ENCODE results near the gene CDH18.

The CDH18 gene

DNA sequence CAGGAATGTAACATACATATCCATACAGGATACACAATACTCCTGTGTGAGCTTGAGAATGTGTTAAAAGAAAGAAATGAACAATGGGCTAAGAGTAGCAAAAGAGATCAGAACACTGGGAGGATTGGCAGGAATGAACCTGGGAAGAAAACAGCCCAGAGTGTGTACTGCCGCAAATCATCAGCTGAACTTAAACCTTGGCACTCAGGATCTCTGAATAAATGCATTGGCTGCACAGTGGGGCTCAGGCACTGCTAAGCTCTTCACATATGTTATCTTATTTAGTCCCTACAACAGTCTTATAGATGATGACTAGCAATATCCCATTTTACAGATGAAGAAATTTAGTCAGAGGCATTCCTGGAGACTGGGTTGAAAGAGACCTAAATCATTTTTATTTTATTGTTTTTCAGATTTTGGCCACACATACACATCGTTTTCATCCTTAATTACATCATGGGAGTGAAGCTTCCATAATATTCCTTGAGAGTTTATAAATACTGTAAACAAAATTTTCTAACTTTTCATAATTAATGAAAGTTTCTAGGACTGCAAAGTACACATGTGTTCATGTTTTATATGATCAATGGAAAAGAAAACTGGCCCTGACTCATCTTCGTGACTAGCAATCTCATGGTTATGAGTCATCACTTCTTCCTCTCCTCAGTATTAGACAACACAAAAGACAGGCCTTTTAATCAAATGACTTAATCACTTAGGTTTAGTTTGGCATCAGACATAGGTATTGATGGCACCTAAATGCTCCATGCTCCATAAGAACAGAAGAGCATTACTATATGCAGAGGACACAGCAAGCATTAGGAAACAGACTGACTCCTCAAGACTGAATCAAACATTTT is 59.2 kb downstream of the CDH18 start:
- in situ Hi-C loops (cut with MboI; ENCODE audit: low sequenced_read_pairs) = no loop called here

DNA sequence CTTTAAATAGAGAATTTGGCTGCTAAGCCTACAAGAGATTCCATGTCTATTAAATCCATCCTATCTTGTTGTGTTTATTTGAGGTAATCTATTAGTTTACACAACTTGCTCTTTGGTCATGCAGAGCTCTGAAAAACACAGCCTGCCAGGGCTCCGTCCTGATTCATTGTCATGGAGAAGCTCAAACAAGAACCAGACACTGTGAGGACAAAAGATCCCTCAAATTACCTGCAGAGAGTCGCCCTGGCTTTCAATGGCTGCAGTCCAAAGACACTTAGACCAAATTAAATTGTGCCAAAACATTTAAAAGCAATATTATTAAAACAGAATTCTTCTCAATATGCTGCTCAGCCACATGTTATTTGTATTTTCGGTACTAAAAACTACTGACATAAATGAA is 60.1 kb downstream of the CDH18 start:
- in situ Hi-C loops (cut with MboI; ENCODE audit: low sequenced_read_pairs) = no loop called here

GRCh38 chr5:19927170-19927569 is 60.8 kb downstream of the CDH18 start:
- in situ Hi-C loops (cut with MboI; ENCODE audit: low sequenced_read_pairs) = no loop called here

- in situ Hi-C loops (cut with MboI; ENCODE audit: low sequenced_read_pairs) = no loop called here
These were observed 64.3 kb downstream of the CDH18 start for GRCh38 chr5:19923742-19924141.

- in situ Hi-C loops (cut with MboI; ENCODE audit: low sequenced_read_pairs) = no loop called here
These were observed 67.2 kb downstream of the CDH18 start for GRCh38 chr5:19920761-19921160.

DNA sequence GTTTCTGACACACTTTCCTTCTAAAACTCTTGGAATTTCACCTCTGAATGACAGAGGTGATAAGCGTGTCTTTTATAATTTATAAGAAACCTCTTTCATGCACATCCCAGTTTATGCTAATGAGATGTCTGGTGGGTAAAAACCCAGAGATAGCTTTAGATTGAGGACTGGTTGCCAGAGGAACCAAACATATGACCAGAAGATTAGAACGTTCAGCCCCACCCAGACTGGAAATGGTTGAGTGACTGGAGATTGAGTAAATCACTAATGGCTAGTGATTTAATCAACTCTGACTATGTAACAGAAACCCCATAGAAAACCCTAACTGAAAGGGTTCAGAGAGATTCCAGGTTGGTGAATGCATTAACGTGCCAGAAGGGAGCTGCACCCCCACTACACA is 69.2 kb downstream of the CDH18 start:
- in situ Hi-C loops (cut with MboI; ENCODE audit: low sequenced_read_pairs) = no loop called here

DNA sequence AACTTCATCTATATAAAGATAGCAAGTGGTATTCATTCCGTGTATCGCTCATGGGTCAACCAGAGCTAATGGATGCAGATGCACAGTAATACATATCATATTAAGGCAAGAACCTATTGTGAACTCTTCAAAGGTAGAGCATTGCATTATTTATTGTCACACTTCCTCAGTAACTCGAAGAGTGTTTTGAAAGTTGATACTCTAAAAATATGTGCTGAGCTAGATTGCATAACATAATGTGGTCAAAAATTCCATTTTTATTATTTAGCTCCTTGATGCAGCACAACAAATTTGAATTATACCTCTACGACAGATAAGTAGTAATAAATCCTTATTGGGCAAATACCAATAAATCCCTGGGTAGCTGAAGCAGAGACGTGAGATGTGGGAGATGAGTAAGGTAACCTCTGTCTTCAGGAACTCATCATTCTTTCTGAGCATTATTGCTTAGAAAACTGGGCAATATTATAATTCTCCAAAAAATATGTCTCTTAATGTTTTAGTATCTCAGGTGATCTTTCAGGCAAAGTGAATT is 70.3 kb downstream of the CDH18 start:
- in situ Hi-C loops (cut with MboI; ENCODE audit: low sequenced_read_pairs) = no loop called here

DNA sequence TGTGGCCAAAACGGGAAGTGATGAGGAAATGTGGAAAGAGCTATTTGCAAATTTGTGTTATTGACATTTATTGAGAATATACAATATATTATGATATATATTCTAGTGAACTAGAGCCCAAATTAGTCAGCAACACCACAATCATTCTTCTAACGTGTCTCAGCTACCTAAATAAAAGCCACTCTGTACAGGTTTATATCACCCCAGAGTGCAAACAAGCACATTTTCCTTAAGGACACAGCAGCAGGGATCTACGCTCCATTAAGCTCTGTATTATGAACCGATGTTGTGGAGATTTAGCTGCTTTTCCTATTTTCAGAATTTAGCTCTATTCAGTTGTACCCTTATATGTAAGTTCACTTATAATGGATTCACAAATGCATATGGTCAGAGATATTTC is 77.9 kb downstream of the CDH18 start:
- in situ Hi-C loops (cut with MboI; ENCODE audit: low sequenced_read_pairs) = no loop called here

GRCh38 chr5:19904766-19905165 is 83.2 kb downstream of the CDH18 start:
- in situ Hi-C loops (cut with MboI; ENCODE audit: low sequenced_read_pairs) = no loop called here

GRCh38 chr5:19903611-19904010 is 84.4 kb downstream of the CDH18 start:
- in situ Hi-C loops (cut with MboI; ENCODE audit: low sequenced_read_pairs) = no loop called here

- in situ Hi-C loops (cut with MboI; ENCODE audit: low sequenced_read_pairs) = no loop called here
These were observed 85.6 kb downstream of the CDH18 start for GRCh38 chr5:19902316-19902934.

- in situ Hi-C loops (cut with MboI; ENCODE audit: low sequenced_read_pairs) = no loop called here
These were observed 87.7 kb downstream of the CDH18 start for GRCh38 chr5:19900269-19900668.

- in situ Hi-C loops (cut with MboI; ENCODE audit: low sequenced_read_pairs) = no loop called here
These were observed 96.3 kb downstream of the CDH18 start for GRCh38 chr5:19891658-19892057.

- in situ Hi-C loops (cut with MboI; ENCODE audit: low sequenced_read_pairs) = no loop called here
These were observed 101.7 kb downstream of the CDH18 start for GRCh38 chr5:19886123-19886917.

DNA sequence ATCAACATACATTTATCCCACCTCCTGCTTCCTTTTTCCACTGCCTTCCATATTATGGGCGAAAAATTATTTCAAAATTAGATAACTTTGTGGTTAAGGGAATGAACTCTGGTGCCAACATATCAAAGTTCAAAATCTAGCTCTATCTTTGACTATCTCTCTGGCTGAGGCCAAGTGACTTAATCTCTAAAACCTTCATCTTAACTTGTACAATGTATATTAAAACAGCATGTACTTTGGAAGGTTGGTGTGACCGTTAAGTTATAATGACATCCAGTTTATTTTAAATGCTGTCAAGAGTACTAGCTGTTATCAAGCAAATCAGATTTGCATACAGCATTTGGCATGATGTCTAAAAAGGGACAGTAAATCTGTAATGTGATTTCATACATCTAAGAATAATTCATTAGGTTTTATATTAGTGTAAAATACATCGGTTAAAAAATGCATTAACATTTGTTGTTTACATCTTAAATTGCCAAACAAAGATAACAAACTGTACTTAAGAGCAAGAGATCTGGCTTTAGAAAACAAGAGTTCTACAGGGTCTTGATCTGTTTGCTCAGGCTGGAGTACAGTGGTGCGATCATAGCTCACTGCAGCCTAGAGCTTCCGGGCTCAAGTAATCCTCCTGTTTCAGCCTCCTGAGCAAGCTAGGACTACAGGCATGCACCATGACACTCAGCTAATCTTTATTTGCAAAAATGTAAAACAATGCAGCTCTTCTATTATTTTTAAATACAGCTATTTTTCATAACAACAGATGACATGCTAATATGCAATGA is 102.8 kb downstream of the CDH18 start:
- in situ Hi-C loops (cut with MboI; ENCODE audit: low sequenced_read_pairs) = no loop called here

DNA sequence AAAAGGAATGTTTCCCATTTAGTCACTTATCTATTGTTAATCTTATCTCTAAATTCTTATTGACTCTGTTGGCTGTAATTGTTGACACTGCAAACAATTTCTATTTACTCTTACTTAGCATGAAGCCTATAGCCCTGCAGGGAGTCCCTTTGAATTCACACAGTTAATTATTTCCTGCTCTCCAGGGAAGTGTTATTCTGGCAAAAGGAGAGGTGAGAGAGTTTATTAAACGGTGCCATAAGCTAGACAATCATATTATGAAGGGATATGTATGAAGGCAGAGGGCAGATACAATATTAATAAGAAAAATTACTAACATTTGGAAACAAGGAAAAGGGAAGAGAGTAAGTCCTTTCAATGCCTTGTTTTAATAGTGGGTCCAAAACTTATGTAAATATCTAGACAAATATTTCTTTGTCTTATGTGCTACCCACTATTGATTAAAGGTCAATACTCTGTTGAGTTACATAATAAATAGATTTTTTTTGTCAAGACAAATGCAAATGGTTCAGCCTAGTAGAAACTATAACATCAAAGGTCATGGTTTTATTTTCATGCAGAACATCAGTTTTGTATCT is 107.1 kb downstream of the CDH18 start:
- in situ Hi-C loops (cut with MboI; ENCODE audit: low sequenced_read_pairs) = no loop called here

GRCh38 chr5:19880458-19880857 is 107.5 kb downstream of the CDH18 start:
- in situ Hi-C loops (cut with MboI; ENCODE audit: low sequenced_read_pairs) = no loop called here

GRCh38 chr5:19874811-19875210 is 113.2 kb downstream of the CDH18 start:
- in situ Hi-C loops (cut with MboI; ENCODE audit: low sequenced_read_pairs) = no loop called here

- in situ Hi-C loops (cut with MboI; ENCODE audit: low sequenced_read_pairs) = no loop called here
These were observed 121.9 kb downstream of the CDH18 start for GRCh38 chr5:19866090-19866450.

- in situ Hi-C loops (cut with MboI; ENCODE audit: low sequenced_read_pairs) = no loop called here
These were observed 122.5 kb downstream of the CDH18 start for GRCh38 chr5:19865336-19866089.

Data from HL-60/S4 treated with phorbol 12-myristate 13-acetate at 8.2 ng/mL for 4 days and 3 days (cell line).